Activated CD4-positive, alpha-beta T cell treated with anti-CD3 and anti-CD28 coated beads for 48 hours (primary cell): ENCODE results near the gene OPTC.

ENCODE experiments used
- DNase-seq: peaks from one replicate; pipeline ENCODE4 v3.0.0-alpha.2; 2020

OPTC gene

DNA sequence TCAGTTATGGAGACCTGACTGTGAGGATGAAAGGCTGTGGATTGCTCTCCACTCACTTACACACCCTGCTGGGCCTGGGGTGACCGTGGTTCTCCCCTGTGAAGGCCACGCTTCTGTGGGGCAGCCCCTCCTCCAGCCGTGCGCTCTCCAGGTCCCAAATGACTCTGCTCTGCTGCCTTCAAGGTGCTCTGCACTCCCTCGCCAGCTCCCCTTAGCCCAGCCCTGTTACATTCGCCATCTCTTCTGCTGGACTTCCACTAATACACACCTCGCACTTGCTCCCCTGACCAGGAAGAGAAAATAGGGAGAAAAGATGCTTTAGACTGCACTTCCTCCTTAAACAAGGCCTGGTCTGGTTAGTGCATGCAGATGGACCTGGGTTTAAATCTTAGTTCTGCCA lies 24.6 kb downstream of the OPTC start:
- DNase-seq = no peak

DNA sequence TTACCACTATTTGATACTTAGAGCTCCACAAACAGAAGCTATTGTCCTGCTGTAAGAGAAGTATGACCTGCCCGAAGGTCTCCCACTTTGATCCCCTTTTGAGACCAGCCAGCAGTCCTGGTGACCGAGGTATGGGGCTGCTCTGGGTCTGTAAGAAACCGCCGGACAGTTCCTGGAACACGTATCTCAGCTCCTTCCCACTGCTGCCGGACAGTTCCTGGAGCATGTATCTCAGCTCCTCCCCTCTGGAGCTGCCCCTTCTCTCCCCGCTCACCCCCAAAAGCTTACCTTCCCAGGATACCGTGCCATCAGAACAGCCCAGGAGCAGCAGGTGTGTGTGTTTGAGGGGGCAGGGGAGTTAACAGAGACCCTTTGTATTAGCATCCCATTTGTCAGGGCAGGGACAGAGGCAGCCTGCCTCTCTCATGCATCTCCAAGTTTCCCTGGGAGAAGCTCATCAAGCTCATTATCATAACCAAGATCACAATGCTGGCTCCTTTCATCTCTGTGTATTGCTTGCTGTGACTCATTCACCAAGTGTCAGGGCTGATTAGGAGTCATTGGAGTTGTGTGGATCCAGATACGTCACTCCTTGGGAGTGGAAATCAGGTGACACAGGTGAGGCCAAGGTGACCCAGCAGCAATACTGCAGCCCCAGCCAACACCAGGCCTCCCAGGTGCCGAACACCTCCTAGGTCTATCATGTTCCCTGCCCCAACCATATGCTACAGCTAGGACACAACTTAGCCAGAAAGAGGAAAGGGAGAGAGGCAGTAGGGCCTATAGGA lies 25.3 kb downstream of the OPTC start:
- no peak for DNase-seq

DNA sequence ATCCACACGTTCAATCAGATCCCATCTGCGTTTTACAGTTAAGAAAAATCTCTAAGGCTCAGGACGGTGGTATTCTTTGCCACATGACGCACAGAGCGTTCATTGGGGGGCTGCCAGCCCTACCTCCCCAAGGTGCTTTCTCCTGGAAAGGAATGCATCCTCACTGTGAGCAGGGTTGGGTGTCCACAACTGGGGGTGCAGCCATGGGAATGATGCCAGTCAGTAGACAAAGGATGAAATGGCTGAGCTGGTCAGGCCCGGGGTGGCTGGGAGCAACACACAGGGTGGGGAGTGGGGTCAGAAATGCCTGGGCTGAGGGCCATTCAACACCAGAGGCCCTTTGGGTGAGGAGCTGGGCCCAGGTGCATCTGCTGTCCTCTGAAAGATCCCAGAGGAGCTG lies 25.9 kb downstream of the OPTC start:
- DNase-seq = no peak

DNA sequence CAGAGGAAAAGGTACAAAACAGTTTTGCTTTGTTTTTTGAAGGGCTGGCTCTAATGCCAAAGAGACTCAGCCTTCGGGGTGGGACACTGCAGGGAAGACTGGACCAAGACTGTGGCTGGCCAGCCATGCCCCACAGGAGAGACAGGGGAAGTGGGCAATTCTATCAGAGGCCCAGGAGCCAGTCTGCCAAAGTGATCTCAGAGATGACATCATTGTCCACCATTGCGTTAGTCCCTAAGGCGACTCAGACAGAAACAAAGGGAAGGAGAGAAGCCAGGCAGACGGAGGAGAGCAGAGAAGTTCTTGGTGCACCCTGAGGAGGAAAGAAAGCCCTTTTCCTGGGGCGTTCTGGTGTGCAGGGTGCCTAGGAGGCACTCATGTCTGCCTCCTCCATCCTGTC lies 26.4 kb downstream of the OPTC start:
- no peak for DNase-seq

DNA sequence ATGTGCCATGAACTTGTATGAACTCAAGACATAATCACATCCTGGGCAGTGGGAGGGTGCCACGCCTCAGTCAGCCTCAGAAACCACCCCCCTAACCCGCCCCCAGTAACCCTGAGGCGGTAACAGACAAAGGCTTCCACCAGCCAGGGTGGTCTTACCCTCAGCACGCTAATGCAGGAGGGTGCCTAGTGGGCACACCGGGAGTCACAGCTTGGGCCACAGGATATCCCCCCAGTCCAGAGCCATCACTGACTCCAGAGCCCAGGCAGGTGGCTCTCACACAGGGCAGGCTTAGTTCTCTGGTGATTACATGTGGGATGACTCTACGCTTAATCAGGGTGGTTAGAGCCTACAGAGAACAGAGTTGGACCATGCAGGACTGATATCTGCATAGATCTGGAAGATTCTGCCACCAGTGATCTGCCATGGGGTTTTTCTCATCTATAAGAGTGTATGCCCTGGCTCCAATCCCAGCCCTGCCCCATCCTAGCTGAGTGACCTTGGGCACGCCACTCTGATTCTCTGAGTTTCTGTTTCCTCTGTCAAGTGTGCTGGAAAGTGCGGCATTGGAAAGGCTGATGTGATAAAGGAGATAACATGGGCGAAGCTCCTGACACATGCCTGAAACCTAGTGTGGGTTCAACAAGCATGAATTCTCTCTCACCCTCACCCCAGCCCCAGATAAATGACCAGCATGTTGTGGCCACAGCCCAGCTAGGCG lies 27.3 kb downstream of the OPTC start:
- no peak for DNase-seq

DNA sequence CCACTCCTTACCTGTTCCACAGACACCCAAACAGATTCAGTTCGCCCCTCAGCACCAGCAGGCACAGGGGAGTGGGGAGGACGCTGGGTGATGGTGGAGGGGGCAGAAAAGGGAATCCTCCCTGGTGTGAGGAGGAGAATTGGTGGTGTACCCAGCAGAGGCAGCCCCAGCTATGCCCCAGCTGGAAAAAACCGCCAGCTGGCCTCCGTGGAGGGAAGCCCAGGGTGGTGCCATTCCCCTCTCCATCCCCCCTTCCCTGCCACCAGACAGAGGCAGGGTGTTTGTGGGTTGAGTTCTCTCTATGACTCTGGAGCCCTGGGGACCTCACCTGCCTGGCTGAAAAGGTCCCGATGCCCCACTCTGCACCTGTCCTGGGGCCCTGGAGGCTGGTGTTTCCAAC lies 27.9 kb downstream of the OPTC start:
- no peak for DNase-seq

DNA sequence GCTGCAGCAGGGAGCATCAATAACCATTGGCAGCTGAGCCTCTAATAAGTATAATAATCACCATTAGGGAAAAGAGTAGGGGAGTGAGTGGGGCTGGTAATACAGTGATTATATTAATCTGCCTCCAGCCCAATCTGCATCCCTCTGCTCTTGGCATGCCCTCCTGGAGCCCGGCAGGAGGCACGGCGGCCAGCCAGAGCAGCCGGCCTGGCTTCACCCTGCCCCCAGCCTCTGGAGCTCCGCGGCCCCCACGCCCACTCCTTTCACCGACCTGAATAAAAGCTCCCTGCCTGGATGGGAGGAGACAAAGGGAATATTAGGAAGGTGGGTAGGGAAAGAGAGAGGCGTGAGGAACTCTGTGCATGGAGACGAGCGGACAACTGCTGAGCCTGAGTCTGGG lies 28.3 kb downstream of the OPTC start:
- no peak for DNase-seq

DNA sequence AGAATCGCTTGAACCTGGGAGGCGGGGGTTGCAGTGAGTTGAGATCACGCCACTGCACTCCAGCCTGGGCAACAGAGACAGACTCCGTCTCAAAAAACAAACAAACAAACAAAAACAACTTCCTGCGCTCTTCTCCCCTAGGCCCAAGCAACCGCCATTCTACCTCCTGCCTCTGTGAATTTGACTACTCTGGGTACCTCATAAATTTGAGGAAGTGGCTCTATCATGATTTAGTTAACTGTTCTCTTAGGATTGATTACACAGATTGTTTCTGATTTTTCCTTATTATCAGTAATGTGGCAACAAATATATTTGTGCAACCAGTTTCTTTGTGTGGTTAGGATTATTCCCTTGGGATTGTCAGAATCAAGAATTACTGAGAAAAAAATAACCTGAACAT lies 29.7 kb downstream of the OPTC start:
- no peak for DNase-seq

DNA sequence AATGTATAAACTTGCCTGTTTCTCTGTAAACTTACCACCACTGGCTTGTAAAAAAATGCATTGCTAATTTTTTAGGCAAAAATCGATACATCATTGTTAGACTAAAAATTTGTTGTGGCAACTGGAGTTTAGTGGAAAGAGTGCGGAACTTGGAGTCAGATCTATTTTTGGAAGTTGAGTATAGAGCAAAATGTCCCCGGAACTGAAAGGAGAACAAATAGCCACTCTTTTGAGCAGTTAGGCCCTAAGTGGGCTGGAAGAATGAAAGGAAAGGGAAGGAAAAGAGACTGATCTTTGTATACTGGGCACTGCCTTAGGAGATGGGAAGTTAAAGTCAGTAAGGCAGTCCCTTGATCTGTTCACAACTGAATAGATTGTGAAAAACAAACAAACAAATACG lies 30.2 kb downstream of the OPTC start:
- DNase-seq = no peak

DNA sequence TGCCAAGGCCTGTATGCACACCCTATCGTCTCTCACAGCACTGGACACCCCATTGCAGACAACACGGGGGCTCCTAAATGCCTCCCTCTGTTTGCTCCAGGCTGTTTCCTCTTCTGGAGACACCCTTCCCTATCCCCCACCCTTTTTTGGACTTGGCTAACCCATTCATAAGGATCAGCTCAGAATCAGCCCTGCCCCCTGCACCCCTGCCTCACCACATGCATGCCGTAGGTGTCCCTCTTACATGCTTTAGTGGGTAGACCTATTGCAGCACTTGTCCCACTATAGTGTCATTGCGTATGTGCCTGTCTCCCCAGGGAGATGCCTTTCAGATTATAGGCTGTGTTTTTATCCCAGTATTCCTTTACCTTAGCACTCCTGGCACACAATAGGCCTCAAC lies 30.9 kb downstream of the OPTC start:
- DNase-seq = no peak

DNA sequence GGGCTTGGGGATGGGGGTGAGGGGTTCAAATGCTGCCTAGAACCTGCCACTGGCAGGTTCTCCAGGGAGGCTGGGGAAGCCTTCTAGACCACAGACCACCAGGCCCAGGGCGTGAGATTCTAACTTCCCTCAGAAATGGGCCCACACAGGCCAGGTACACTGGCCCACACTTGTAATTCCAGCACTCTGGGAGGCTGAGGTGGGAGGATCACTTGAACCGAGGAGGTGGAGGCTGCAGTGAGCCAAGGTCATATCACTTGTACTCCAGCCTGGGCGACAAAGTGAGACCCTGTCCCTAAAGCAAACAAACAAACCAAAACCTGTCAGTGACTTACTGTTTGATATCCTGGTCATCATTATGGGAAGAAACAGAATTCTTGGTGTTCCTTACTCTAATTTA lies 31.7 kb downstream of the OPTC start:
- no peak for DNase-seq

DNA sequence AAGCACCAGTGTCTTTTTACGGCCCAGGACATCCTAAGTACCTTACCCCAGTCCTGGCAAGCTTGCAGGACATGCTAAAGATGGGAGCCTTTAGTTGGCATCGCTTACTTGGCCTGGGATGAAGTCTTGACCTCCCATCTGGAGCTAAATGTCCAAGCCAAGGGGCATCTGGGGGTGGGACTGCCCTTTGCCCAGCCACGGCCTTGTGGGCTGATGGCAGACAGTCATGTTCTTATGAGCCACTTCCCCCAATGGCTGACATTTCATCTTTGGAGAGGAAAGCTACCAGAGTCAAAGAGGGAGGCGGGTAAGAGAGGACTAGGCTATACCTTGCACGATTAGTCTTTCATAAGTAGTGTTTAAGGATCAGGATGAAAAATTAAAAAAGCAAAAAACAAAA lies 32.2 kb downstream of the OPTC start:
- DNase-seq = no peak

DNA sequence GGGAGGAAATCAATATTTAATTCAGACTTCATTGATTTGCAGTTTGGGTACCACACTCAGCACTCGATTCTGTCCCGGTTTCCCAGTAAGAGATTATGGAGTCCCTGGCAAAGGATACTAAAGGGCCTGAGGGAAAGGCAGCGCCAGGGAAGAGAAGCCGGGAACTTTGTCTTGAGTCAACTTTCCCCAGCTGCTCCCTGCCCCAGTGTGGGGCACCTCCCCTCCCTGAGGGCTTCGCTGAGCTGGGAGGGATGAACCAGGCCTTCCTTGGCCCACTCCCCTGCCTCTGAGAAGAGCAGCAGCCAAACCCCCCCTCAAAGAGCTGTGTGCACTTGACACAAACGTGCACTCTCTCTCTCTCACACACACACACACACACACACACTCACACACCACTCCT lies 32.6 kb downstream of the OPTC start:
- no peak for DNase-seq

DNA sequence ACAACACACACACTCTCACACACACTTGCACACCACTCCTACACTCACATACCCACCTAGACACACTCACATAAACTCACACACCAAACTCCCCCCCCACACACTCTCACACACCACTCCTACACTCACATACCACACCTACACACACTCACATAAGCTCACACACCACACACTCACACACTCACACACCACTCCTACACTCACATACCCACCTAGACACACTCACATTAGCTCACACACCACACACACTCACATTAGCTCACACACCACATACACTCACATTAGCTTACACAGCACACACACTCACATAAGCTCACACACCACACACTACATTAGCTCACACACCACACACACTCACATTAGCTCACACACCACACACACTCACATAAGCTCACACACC lies 33.1 kb downstream of the OPTC start:
- no peak for DNase-seq

DNA sequence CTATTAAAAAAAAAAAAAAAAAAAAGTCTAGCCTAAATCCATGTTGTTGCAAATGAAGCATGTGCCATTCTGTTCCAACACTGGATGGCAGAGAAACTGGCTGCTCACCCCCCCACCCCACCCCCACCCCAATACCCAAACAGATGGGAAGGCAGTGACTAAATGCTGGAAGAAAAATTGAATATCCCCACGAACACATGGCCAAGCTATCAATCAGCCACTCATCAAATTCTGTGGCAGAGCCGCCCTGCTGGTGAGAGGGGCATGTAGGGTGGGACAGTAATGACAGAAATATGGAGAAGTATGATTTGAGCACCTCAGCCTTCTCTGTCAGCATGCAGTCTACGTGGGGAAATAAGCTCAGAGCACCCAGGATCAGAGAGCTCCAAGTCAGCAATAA lies 34.1 kb downstream of the OPTC start:
- DNase-seq = no peak

DNA sequence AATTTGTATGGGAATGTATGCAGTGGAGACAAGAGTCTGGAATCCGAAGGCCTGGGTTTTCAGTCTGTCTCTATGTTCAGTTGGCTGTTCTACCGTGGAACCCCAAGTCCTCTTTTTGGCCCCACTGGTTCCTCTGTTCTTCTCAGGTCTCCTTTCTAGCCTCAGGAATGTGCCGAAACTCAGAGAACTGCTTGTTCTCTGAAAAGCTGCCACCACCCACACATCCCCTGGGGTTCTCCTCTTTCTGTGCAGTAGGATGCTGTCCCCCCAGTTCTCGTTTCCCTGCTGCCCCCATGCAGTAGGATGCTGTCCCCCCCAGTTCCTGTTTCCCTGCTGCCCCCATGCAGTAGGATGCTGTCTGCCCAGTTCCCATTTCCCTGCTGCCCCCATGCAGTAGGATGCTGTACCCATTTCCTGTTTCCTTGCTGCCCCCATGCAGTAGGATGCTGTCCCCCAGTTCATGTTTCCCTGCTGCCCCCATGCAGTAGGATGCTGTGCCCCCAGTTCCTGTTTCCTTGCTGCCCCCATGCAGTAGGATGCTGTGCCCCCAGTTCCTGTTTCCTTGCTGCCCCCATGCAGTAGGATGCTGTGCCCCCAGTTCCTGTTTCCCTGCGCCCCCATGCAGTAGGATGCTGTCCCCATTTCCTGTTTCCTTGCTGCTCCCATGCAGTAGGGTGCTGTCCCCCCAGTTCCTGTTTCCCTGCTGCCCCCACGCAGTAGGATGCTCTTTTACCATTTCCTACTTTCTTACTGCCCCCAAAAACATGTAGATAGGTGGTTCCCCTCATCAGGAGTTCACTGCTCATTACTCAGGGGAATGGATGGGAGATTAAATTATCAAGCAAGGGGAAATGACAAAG lies 35.3 kb downstream of the OPTC start:
- DNase-seq = no peak

DNA sequence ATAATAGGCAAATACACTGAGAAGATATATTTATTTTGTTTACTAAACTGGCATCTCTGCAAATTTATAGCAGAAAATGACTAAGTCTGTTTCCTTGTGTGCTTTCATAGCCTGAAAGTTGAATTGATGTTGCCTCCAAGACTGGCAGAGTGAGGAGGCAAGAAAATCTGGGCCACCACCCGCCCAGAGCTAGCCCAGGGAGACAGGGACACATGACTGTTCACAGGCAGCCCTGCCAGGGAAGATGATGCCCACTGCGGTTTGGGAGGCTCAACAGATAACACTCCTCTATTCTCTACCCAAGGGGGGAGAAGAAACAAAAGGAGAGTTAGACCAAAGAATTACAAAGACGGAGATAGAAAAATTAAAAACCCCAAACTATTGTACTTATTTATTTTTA lies 37.1 kb downstream of the OPTC start:
- DNase-seq = no peak

DNA sequence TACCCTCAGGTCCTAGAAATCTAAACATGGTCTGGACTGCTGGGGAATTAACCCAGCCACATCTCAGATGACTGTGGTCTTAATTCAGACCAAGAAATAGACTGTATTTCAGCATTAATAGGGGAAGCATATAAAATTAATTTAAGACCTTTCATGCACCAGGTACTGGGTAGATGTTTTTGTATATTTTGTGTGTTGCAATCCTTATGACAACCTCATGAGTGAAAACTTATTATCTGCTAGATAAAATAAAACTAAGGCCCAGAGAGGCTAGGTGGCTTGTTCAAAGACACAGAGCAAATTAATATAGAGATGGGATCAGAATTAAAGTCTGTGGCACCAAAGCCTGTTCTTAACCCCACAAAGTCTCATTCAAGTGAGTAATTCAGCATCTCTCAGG lies 40.1 kb downstream of the OPTC start:
- DNase-seq = no peak

DNA sequence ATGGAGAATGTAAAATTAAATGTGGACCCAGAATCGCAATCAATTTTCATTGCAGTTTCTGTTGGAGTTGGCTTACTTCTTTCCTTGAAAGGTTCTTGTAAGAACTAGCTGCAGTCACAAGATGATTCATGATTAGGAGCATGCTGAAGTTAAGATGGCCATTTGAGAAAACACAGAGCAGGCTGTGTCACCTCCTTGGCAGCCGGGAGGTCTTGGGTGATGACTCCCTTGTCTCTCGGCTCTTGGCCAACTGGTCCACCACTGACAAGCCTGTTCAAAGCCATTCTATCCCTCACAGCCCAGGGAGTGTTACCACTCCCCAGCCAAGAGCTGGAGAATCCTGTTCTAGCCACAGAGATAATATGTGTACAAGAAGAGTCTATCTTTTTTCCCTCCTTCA lies 40.6 kb downstream of the OPTC start:
- DNase-seq = no peak

DNA sequence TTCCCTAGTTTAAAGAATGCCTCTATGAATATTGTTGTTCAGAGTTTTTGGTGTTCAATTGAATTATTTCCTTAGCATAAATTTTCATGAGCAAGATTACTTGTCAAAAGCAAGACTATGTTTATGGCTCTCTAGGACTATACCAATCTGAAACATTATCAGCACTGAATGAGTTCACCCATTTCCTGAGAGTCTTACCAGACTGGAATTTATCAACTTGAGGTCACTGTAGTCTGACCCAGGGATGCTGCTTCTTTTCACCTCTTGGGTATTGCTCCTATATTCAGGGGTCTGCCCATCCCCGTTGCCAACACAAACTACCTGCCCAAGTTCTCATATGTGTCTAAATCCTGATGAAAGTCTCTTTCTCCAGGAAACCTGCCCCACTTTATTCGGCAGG lies 42.6 kb downstream of the OPTC start:
- DNase-seq = no peak

DNA sequence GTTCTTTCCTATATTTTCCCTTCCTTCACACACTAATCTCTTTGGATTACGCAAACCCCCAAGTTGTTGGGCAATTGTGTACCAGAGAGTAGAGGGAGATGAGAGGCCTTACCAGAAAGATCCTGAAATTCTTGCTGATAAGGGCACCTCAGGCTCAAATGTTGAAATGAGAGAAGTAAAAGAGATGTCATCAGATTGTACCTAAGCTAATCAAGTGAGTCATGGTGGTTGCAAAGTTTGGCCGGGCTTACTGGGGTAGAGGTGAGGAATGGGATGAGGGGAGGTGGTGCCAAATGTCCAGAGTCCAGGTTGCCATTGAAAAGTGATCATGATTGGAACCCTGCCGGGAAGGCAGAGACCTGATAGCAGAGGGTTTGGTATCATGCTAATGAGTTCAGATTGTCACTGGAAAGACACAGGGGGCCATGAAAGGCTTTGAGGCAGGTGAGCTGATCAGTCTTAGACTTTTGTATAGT lies 43.1 kb downstream of the OPTC start:
- no peak for DNase-seq

DNA sequence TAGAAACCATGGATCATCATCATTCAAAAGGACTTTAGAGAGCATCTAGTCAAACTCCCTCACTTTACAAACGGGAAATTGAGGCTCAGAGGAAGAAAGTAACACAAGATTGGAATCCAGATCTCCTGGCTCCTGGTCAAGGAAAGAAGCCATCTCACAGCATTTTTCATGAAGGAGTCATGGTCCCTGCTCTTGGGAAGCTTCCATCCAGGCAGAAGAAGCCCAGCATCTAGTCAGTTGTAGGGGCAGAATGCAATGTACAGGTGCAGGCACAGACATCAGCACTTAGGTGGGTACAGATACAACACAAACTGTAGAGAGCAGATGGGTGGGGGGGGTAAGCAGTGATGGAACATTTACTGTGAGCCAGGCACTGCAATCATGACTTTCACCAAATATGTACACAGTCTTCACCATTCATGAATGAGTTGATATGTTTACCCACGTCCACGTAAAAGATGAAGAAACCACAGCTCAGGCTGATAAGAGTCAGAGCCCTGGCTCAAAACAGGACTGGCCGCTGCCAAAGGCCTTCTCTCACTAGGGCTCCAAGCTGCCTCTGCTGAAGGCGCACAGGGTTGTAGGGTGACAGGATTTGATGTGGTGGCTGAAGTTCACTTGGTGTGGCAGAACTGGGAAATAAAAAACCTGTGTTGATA lies 44.0 kb downstream of the OPTC start:
- no peak for DNase-seq

DNA sequence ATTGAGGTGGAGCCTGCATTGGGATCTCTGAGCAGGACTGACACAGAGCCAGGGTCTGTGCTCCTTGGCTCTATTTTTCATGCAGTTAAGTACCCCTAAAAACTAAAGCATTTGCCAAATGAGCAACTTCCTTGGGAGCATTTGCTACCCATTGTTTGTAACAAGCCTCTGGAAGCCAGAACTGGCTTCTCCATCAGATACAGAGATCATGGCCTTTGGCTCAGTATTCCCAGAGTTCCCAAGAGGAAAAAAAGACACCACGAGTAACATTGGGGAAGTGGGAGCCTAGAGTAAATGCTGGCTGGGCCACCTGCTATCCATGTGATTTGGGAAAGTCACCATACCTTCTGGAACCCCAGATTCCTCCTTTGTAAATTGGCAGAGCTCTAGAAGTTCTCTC lies 44.8 kb downstream of the OPTC start:
- no peak for DNase-seq
